Measurements from ENCODE around the gene PLXNA4.

DNA sequence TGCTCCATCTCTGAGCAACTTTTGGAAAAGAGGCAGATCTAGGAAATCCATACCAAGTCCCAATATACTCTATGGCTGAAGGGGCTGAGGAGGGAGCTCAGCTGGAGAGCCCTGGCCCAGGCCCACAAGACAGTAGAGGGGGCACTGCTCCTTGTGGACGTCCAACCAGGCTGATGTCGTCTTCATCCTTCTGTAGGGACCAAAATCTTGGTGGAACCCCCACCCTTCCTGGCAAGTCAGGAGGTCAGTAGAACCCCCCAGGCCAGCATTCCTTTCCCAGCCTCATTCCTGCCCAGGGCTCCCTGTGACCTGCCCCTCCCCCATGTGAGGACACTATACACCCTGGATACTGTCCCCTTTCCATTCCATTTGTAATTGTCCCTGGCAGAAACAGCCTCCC, 152.0 kb downstream of the PLXNA4 start:
- TF ChIP-seq, protein P1, sequence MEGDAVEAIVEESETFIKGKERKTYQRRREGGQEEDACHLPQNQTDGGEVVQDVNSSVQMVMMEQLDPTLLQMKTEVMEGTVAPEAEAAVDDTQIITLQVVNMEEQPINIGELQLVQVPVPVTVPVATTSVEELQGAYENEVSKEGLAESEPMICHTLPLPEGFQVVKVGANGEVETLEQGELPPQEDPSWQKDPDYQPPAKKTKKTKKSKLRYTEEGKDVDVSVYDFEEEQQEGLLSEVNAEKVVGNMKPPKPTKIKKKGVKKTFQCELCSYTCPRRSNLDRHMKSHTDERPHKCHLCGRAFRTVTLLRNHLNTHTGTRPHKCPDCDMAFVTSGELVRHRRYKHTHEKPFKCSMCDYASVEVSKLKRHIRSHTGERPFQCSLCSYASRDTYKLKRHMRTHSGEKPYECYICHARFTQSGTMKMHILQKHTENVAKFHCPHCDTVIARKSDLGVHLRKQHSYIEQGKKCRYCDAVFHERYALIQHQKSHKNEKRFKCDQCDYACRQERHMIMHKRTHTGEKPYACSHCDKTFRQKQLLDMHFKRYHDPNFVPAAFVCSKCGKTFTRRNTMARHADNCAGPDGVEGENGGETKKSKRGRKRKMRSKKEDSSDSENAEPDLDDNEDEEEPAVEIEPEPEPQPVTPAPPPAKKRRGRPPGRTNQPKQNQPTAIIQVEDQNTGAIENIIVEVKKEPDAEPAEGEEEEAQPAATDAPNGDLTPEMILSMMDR (IDR thresholded peaks at IDR 0.05) = no peak
- TF ChIP-seq POLR2AphosphoS5 (IDR thresholded peaks at IDR 0.05) = no peak

All from stomach (tissue), 4 donors.